ENCODE data around the gene FSCN2.

The FSCN2 gene

GRCh38 chr17:81539961-81540675 lies 11.9 kb downstream of the FSCN2 start:
- no peak for DNase-seq (ENCODE audit: low read depth, low spot score)

- no peak for DNase-seq (ENCODE audit: low read depth, low spot score)
Measured at GRCh38 chr17:81540676-81541027, 12.5 kb downstream of the FSCN2 start.

GRCh38 chr17:81541123-81541522 lies 12.9 kb downstream of the FSCN2 start:
- no peak for DNase-seq (ENCODE audit: low read depth, low spot score)

- DNase-seq (ENCODE audit: low read depth, low spot score): no peak
Measured at GRCh38 chr17:81542431-81543338, 14.5 kb downstream of the FSCN2 start.

- no peak for DNase-seq (ENCODE audit: low read depth, low spot score)
Measured at GRCh38 chr17:81543339-81543675, 15.1 kb downstream of the FSCN2 start.

- no peak for DNase-seq (ENCODE audit: low read depth, low spot score)
Measured at GRCh38 chr17:81543756-81544155, 15.6 kb downstream of the FSCN2 start.

GRCh38 chr17:81544281-81544974 lies 16.3 kb downstream of the FSCN2 start:
- no peak for DNase-seq (ENCODE audit: low read depth, low spot score)

GRCh38 chr17:81545160-81545949 lies 17.2 kb downstream of the FSCN2 start:
- no peak for DNase-seq (ENCODE audit: low read depth, low spot score)

- no peak for DNase-seq (ENCODE audit: low read depth, low spot score)
Measured at GRCh38 chr17:81546906-81547613, 18.9 kb downstream of the FSCN2 start.

- DNase-seq (ENCODE audit: low read depth, low spot score): no peak
Measured at GRCh38 chr17:81547614-81547982, 19.4 kb downstream of the FSCN2 start.

- DNase-seq (ENCODE audit: low read depth, low spot score): no peak
Measured at GRCh38 chr17:81549031-81549557, 20.9 kb downstream of the FSCN2 start.

GRCh38 chr17:81549826-81550225 lies 21.6 kb downstream of the FSCN2 start:
- DNase-seq (ENCODE audit: low read depth, low spot score): no peak

GRCh38 chr17:81550285-81550684 lies 22.1 kb downstream of the FSCN2 start:
- DNase-seq (ENCODE audit: low read depth, low spot score): no peak

- DNase-seq (ENCODE audit: low read depth, low spot score): no peak
Measured at GRCh38 chr17:81550830-81551457, 22.8 kb downstream of the FSCN2 start.

GRCh38 chr17:81551458-81552243 lies 23.5 kb downstream of the FSCN2 start:
- DNase-seq (ENCODE audit: low read depth, low spot score): no peak

GRCh38 chr17:81552244-81553017 lies 24.3 kb downstream of the FSCN2 start, which contains the start of gene FAAP100:
Gene FAAP100, minus strand, starts transcription at chr17:81552353. Its CDS starts 23 bp downstream, at chr17:81552330.
- peak; percentile 60 for DNase-seq (ENCODE audit: low read depth, low spot score)

- peak; percentile 56 for DNase-seq (ENCODE audit: low read depth, low spot score)
Measured at GRCh38 chr17:81553018-81553615, 24.9 kb downstream of the FSCN2 start.

GRCh38 chr17:81553616-81554181 lies 25.5 kb downstream of the FSCN2 start:
- no peak for DNase-seq (ENCODE audit: low read depth, low spot score)
